ENCODE results near the gene ARL5A.

DNA sequence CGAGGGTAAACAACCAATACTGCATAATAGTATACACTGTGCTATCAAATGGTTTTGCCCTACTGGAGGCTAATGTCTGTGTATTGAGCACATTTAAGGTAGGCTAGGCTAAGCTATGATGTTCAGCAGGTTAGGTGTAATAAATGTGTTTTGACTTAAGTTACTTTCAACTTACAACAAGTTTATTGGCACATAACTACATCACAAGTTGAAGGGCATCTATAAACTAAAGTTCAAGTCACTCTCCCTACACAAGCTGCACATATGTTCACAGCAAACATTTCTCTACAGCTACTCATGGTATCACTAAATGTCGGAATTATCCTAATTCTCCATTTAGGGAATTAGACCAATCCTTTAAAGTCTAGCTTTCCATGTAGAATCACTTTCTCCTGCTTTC lies 11.4 kb downstream of the ARL5A start:
- TF ChIP-seq CTCF (IDR thresholded peaks at IDR 0.05) = no peak
- no peak for TF ChIP-seq POLR2AphosphoS5 (IDR thresholded peaks at IDR 0.05)
- no peak for TF ChIP-seq POLR2A (IDR thresholded peaks at IDR 0.05)

Data from stomach (tissue), 4 donors.